SK-N-SH (cell line): ENCODE results near the gene GALNTL6. TPM values are rescaled to one million over a fixed set of nuclear protein-coding genes. Genes with fewer than 3 reads are reported as not detected.

Source experiments
- CTCF ChIA-PET: fragments of 300-600, 350-600 bp; formaldehyde crosslinking; extraction: SDS; loops from one replicate; lab custom pipeline; 2021; lab: Yijun Ruan, JAX
- POLR2A ChIA-PET: fragments of 350-600 bp; sonication (Branson Sonifier 250); formaldehyde crosslinking; extraction: SDS; loops from one replicate; lab custom pipeline; 2020; ENCODE audit warnings: antibody characterized with exemption, inconsistent platforms; lab: Yijun Ruan, JAX
- DNase-seq: peaks from one replicate; pipeline ENCODE4 v3.0.0; 2012
- H2AFZ ChIP-seq: fragments of 200-600 bp; sonication (generic); 2 replicates; pipeline ENCODE4 v1.8.1; 2016; ENCODE audit warnings: antibody characterized with exemption, mild to moderate bottlenecking, low read depth
- H3F3A ChIP-seq: fragments of 200-600 bp; sonication (generic); replicated peaks from 2 replicates; pipeline ENCODE3; 2016; ENCODE audit warnings: antibody characterized with exemption, mild to moderate bottlenecking; ENCODE audit not compliant: insufficient read depth
- H3K27ac ChIP-seq, 2 experiments: fragments of 200-500 bp in 1 of 2; fragments of 200-600 bp in 1 of 2; sonication (Bioruptor generic) in 1 of 2; sonication (generic), shearing (Covaris generic) in 1 of 2; 2 replicates each; pipeline versions ENCODE4 v1.5.1 to v1.6.1; 2014 to 2016; ENCODE audit warnings: low read depth in 2 of 2, inconsistent platforms in 1 of 2, low read length in 1 of 2, mild to moderate bottlenecking in 1 of 2, mixed read lengths in 1 of 2
- H3K27me3 ChIP-seq: fragments of 200-600 bp; sonication (generic), shearing (Covaris generic); 2 replicates; pipeline ENCODE4 v1.6.1; 2016; ENCODE audit warnings: mixed run types; ENCODE audit not compliant: insufficient read depth
- H3K36me3 ChIP-seq, 2 experiments: fragments of 200-500 bp in 1 of 2; fragments of 200-600 bp in 1 of 2; sonication (Bioruptor generic) in 1 of 2; sonication (generic) in 1 of 2; replicated peaks in 1 of 2; 2 replicates each; pipeline versions ENCODE3 to v1.5.1; 2014 to 2016; ENCODE audit warnings: low read length in 1 of 2, mild to moderate bottlenecking in 1 of 2; ENCODE audit not compliant: insufficient read depth in 2 of 2, control insufficient read depth in 1 of 2
- H3K4me1 ChIP-seq, 2 experiments: fragments of 200-500 bp in 1 of 2; fragments of 200-600 bp in 1 of 2; sonication (Bioruptor generic) in 1 of 2; sonication (generic), shearing (Covaris generic) in 1 of 2; 2 replicates each; pipeline versions ENCODE4 v1.5.1 to v1.6.1; 2014 to 2016; ENCODE audit warnings: low read depth in 1 of 2, low read length in 1 of 2, mixed run types in 1 of 2; ENCODE audit not compliant: insufficient read depth in 2 of 2, control insufficient read depth in 1 of 2
- H3K4me2 ChIP-seq: fragments of 200-600 bp; sonication (generic), shearing (Covaris generic); 2 replicates; pipeline ENCODE4 v1.6.1; 2017; ENCODE audit warnings: mixed run types
- H3K4me3 ChIP-seq, 2 experiments: fragments of 200-500 bp in 1 of 2; fragments of 200-600 bp in 1 of 2; sonication (Bioruptor generic) in 1 of 2; sonication (generic), shearing (Covaris generic) in 1 of 2; 2 replicates each; pipeline versions ENCODE4 v1.5.1 to v1.8.1; 2014 to 2016; ENCODE audit warnings: low read depth in 2 of 2, inconsistent platforms in 1 of 2, low read length in 1 of 2, mild to moderate bottlenecking in 1 of 2, mixed read lengths in 1 of 2, moderate library complexity in 1 of 2
- H3K79me2 ChIP-seq: fragments of 200-600 bp; sonication (generic); 2 replicates; pipeline ENCODE4 v1.8.1; 2017; ENCODE audit warnings: mild to moderate bottlenecking; ENCODE audit not compliant: insufficient read depth
- H3K9ac ChIP-seq: fragments of 200-600 bp; sonication (generic); 2 replicates; pipeline ENCODE4 v1.6.1; 2017; ENCODE audit warnings: mixed run types
- H3K9me2 ChIP-seq: fragments of 200-600 bp; sonication (generic); 2 replicates; pipeline ENCODE4 v1.6.1; 2017; ENCODE audit warnings: mixed run types
- H3K9me3 ChIP-seq: fragments of 200-600 bp; sonication (generic); 2 replicates; pipeline ENCODE4 v1.6.1; 2017; ENCODE audit warnings: mixed run types, mild to moderate bottlenecking, moderate library complexity
- H4K20me1 ChIP-seq: fragments of 200-600 bp; sonication (generic); 2 replicates; pipeline ENCODE4 v1.6.1; 2017; ENCODE audit warnings: mild to moderate bottlenecking, mixed run types; ENCODE audit not compliant: insufficient read depth
- CHD2 ChIP-seq: fragments of 150-350 bp; IDR thresholded peaks from 2 replicates; pipeline ENCODE4 v1.6.1; 2018; ENCODE audit warnings: low read length; ENCODE audit not compliant: partially characterized antibody
- ELF1 ChIP-seq: IDR thresholded peaks from 2 replicates; pipeline ENCODE4 v1.4.0; 2012
- FOSL2 ChIP-seq: IDR thresholded peaks from 2 replicates; pipeline ENCODE4 v1.4.0; 2012; ENCODE audit warnings: low read depth, mild to moderate bottlenecking, moderate library complexity, borderline replicate concordance
- FOXM1 ChIP-seq: IDR thresholded peaks from 2 replicates; pipeline ENCODE4 v1.4.0; 2012; ENCODE audit warnings: low read depth, mild to moderate bottlenecking
- GABPA ChIP-seq: IDR thresholded peaks from 2 replicates; pipeline ENCODE4 v1.4.0; 2012; ENCODE audit warnings: low read depth, mild to moderate bottlenecking
- GATA2 ChIP-seq: sonication (generic); formaldehyde crosslinking; IDR thresholded peaks from 2 replicates; pipeline ENCODE4 v1.5.0; 2020; ENCODE audit warnings: mild to moderate bottlenecking, missing genetic modification reagents
- MEF2A ChIP-seq: IDR thresholded peaks from 2 replicates; pipeline ENCODE4 v1.4.0; 2012; ENCODE audit warnings: low read depth, borderline replicate concordance
- NRF1 ChIP-seq: IDR thresholded peaks from 2 replicates; pipeline ENCODE4 v1.6.1; 2012; ENCODE audit warnings: low read depth, mild to moderate bottlenecking, low read length
- RCOR1 ChIP-seq: fragments of 150-350 bp; IDR thresholded peaks from 2 replicates; pipeline ENCODE4 v1.6.1; 2017; ENCODE audit warnings: antibody characterized with exemption, low read length
- RFX5 ChIP-seq: IDR thresholded peaks from 2 replicates; pipeline ENCODE4 v1.6.1; 2012; ENCODE audit warnings: mild to moderate bottlenecking, improper control_type of control experiment, low read length
- SMC3 ChIP-seq: IDR thresholded peaks from 2 replicates; pipeline ENCODE4 v1.6.1; 2012; ENCODE audit warnings: low read depth, low read length, improper control_type of control experiment
- YY1 ChIP-seq: IDR thresholded peaks from 2 replicates; pipeline ENCODE4 v1.4.0; 2012; ENCODE audit warnings: low read depth, mild to moderate bottlenecking
- WGBS: methylation state at CpG from one replicate; pipeline ENCODE4 v1.1.6; 2017; ENCODE audit warnings: low lambda C conversion rate; 5-methylcytosine and 5-hydroxymethylcytosine counted together
- polyA plus RNA-seq, 3 experiments: library from polyadenylated mRNA; depleted of rRNA; stranded (reverse); fragments of >200 nt; gene quantifications; 2 replicates each; pipeline ENCODE4 v1.2.3, GENCODE V29; 2012
- TF ChIP-seq, protein P1 (sequence below): fragments of 150-350 bp; IDR thresholded peaks from 2 replicates; pipeline ENCODE4 v1.6.1; 2017; ENCODE audit warnings: antibody characterized with exemption, low read length, low read depth, borderline replicate concordance
- TF ChIP-seq, protein P2 (sequence below): IDR thresholded peaks from 2 replicates; pipeline ENCODE4 v1.4.0; 2012; ENCODE audit warnings: low read depth, borderline replicate concordance
- TF ChIP-seq, protein P3 (sequence below): IDR thresholded peaks from 2 replicates; pipeline ENCODE4 v1.4.0; 2012; ENCODE audit warnings: low read depth
- TF ChIP-seq, protein P4 (sequence below): fragments of 150-350 bp; IDR thresholded peaks from 2 replicates; pipeline ENCODE4 v1.6.1; 2016; ENCODE audit warnings: mild to moderate bottlenecking, low read depth, low read length

The GALNTL6 gene
- polyA plus RNA-seq, 1 of the 3 experiments (the other 2 are of a cell fraction), result 0.07 TPM

DNA sequence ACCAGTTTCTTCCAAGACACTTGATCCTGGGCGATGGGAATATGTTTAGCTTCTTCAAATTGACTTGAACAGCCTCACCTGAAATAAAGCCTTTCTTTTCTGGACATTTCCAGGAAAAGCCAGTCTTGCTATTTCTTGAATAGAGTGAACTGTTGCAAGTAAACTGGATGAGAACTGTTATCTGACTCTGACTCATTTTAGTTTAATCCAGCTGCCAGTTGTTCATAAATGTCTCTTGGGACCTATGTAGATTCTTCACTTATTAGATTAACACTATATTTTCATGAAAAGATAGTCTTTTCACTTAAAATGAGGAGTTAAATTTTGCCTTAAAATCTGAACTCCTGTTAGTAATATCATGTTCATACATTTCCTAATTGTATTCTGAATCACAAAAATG lies 740.0 kb downstream of the GALNTL6 start:
- Histone ChIP-seq H3K9me2 (no peaks in the 10 kb centered on the region), H4K20me1 (no peaks in the 10 kb centered on the region), H3K4me1 (no peaks in the 10 kb centered on the region), H3K4me3 (no peak overlapping the region), H3K27ac (no peak overlapping the region), H3F3A (no peaks in the 10 kb centered on the region), H3K27me3 (no peaks in the 10 kb centered on the region), H3K79me2 (no peaks in the 10 kb centered on the region), H3K36me3 (no peaks in the 10 kb centered on the region), H3K9ac (no peak overlapping the region), H3K4me2 (no peak overlapping the region), H3K9me3 (no peaks in the 10 kb centered on the region), H2AFZ (no peak overlapping the region)
- ChIA-PET CTCF (no interaction called here), POLR2A (no interaction called here)
- DNase-seq, result no peak
- TF ChIP-seq RCOR1 (no peak), FOXM1 (no peak), GABPA (no peak), YY1 (no peak)
- TF ChIP-seq, protein P1, sequence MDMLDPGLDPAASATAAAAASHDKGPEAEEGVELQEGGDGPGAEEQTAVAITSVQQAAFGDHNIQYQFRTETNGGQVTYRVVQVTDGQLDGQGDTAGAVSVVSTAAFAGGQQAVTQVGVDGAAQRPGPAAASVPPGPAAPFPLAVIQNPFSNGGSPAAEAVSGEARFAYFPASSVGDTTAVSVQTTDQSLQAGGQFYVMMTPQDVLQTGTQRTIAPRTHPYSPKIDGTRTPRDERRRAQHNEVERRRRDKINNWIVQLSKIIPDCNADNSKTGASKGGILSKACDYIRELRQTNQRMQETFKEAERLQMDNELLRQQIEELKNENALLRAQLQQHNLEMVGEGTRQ, result no peak
- TF ChIP-seq, protein P2, sequence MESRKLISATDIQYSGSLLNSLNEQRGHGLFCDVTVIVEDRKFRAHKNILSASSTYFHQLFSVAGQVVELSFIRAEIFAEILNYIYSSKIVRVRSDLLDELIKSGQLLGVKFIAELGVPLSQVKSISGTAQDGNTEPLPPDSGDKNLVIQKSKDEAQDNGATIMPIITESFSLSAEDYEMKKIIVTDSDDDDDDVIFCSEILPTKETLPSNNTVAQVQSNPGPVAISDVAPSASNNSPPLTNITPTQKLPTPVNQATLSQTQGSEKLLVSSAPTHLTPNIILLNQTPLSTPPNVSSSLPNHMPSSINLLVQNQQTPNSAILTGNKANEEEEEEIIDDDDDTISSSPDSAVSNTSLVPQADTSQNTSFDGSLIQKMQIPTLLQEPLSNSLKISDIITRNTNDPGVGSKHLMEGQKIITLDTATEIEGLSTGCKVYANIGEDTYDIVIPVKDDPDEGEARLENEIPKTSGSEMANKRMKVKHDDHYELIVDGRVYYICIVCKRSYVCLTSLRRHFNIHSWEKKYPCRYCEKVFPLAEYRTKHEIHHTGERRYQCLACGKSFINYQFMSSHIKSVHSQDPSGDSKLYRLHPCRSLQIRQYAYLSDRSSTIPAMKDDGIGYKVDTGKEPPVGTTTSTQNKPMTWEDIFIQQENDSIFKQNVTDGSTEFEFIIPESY, result no peak
- 36% methylated on average over 1 of the region's 1 CpG for WGBS

DNA sequence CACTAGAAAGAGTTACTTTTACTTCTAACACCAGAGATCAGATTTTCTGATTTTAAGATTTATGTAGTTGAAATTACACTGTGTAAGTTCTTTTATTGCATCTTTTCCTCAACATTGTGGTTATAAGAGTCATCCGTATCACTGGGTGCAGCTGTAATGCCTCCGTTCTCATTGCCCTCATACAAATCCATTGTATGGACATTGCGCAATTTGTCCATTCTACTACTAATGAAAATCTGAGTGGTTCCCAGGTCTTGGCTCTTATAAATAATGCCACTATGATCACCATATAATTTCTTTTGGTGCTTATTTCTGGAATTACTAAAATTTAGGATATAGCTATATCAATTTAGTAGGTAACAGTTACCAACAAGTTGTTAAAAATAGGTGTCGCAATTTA lies 741.4 kb downstream of the GALNTL6 start:
- no peaks in the 10 kb centered on the region for H4K20me1 ChIP-seq
- no peak overlapping the region for H3K4me2 ChIP-seq
- H3K9me2 ChIP-seq, result no peaks in the 10 kb centered on the region
- no peaks in the 10 kb centered on the region for H3K36me3 ChIP-seq
- H2AFZ ChIP-seq, result no peak overlapping the region
- H3K27ac ChIP-seq, result no peak overlapping the region
- no peak for DNase-seq
- no peak overlapping the region for H3K4me3 ChIP-seq
- H3K9ac ChIP-seq, result no peak overlapping the region
- no peaks in the 10 kb centered on the region for H3K9me3 ChIP-seq
- H3K79me2 ChIP-seq, result no peaks in the 10 kb centered on the region
- no peaks in the 10 kb centered on the region for H3F3A ChIP-seq
- H3K4me1 ChIP-seq, result no peaks in the 10 kb centered on the region
- POLR2A ChIA-PET, result no interaction called here
- 75% methylated on average over 4 of the region's 4 CpGs for WGBS
- CTCF ChIA-PET, result interaction anchor here (1.0 kb wide), 1 partner anchor 15 kb away, joined by 4 read pairs; no protein-coding TSS in a partner anchor
- no peaks in the 10 kb centered on the region for H3K27me3 ChIP-seq
- TF ChIP-seq CHD2 (no peak), SMC3 (no peak), GABPA (no peak), RFX5 (no peak), ELF1 (no peak), MEF2A (no peak), FOXM1 (no peak), FOSL2 (no peak), GATA2 (CRISPR knock-in tag) (no peak), NRF1 (no peak)
- TF ChIP-seq, protein P3, sequence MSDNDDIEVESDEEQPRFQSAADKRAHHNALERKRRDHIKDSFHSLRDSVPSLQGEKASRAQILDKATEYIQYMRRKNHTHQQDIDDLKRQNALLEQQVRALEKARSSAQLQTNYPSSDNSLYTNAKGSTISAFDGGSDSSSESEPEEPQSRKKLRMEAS, result no peak
- TF ChIP-seq, protein P4, sequence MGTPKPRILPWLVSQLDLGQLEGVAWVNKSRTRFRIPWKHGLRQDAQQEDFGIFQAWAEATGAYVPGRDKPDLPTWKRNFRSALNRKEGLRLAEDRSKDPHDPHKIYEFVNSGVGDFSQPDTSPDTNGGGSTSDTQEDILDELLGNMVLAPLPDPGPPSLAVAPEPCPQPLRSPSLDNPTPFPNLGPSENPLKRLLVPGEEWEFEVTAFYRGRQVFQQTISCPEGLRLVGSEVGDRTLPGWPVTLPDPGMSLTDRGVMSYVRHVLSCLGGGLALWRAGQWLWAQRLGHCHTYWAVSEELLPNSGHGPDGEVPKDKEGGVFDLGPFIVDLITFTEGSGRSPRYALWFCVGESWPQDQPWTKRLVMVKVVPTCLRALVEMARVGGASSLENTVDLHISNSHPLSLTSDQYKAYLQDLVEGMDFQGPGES, result no peak
- TF ChIP-seq, protein P1, result no peak
- TF ChIP-seq, protein P2, result no peak
